GM06990 (cell line): Measurements from ENCODE around the gene ENOX1.

ENCODE experiments used
- DNase-seq: peaks from one replicate; pipeline ENCODE4 v3.0.0-alpha.2; 2011; ENCODE audit not compliant: insufficient read length; ENCODE audit errors: extremely low read depth
- H3K27me3 ChIP-seq: replicated peaks from 2 replicates; pipeline ENCODE4 v1.6.0; 2011; ENCODE audit warnings: low read length; ENCODE audit not compliant: control insufficient read depth, insufficient read depth
- H3K36me3 ChIP-seq: 2 replicates; pipeline ENCODE4 v1.5.1; 2011; ENCODE audit warnings: low read length; ENCODE audit not compliant: control insufficient read depth, insufficient read depth
- H3K4me3 ChIP-seq: replicated peaks from 2 replicates; pipeline ENCODE4 v1.5.1; 2011; ENCODE audit warnings: low read depth, mild to moderate bottlenecking, control low read depth, low read length
- CTCF ChIP-seq: IDR thresholded peaks from 2 replicates; pipeline ENCODE4 v1.5.1; 2011; ENCODE audit warnings: low read length, control low read depth, mild to moderate bottlenecking, inconsistent platforms; ENCODE audit not compliant: insufficient read depth, poor library complexity, severe bottlenecking

The ENOX1 gene

GRCh38 chr13:43167731-43168130 lies 619.0 kb downstream of the ENOX1 start:
- no peak overlapping the region for H3K4me3 ChIP-seq
- DNase-seq, result no peak
- no peaks in the 10 kb centered on the region for H3K27me3 ChIP-seq
- TF ChIP-seq CTCF, result no peak
- no peaks in the 10 kb centered on the region for H3K36me3 ChIP-seq

- no peak for TF ChIP-seq CTCF
- Histone ChIP-seq H3K4me3 (no peak overlapping the region), H3K36me3 (no peaks in the 10 kb centered on the region), H3K27me3 (no peaks in the 10 kb centered on the region)
- no peak for DNase-seq
Measured at GRCh38 chr13:43166644-43167457, 619.9 kb downstream of the ENOX1 start.
